GM12878 (cell line): ENCODE measurements around the gene ZNF436. TPM values are rescaled to one million over a fixed set of nuclear protein-coding genes. Genes with fewer than 3 reads are reported as not detected.

ENCODE experiments used
- ATAC-seq: fragments of 200-7000 bp; cut with Tn5 transposase; 3 replicates; pipeline ENCODE4 v1.9.1; 2020; ENCODE audit warnings: mild to moderate bottlenecking, moderate library complexity
- BruUV-seq: library from RNA; stranded (reverse); fragments of 400-500 nt; replicated peaks from 2 replicates; lab custom pipeline; 2021; lab: Mats Ljungman, UMichigan
- CTCF ChIA-PET: fragments of 300-600 bp; sonication (Branson Sonifier 250); formaldehyde crosslinking; extraction: SDS; loops from one replicate; lab custom pipeline; 2021; ENCODE audit warnings: inconsistent platforms; lab: Yijun Ruan, JAX
- POLR2A ChIA-PET: fragments of 350-600 bp; formaldehyde crosslinking; extraction: SDS; loops from one replicate; lab custom pipeline; 2021; ENCODE audit warnings: inconsistent platforms; lab: Charles Lee
- RAD21 ChIA-PET: fragments of 300-600 bp; sonication (Branson Sonifier 250); formaldehyde crosslinking; loops from one replicate; lab custom pipeline; 2023; ENCODE audit warnings: antibody characterized with exemption; ENCODE audit not compliant: unreplicated experiment; lab: Charles Lee
- SMC1A ChIA-PET: fragments of 300-600 bp; sonication (Branson Sonifier 250); formaldehyde crosslinking; loops from one replicate; lab custom pipeline; 2023; ENCODE audit not compliant: unreplicated experiment, uncharacterized antibody; lab: Charles Lee
- DNase-seq: peaks from one replicate; pipeline ENCODE4 v3.0.0-alpha.2; 2011; ENCODE audit warnings: low read depth, low spot score
- FAIRE-seq: peaks from 3 replicates; lab custom pipeline; 2011; peaks lifted over from hg19 to GRCh38; lab: Jason Lieb, UNC
- H2AFZ ChIP-seq: 2 replicates; pipeline ENCODE4 v1.6.0; 2011; ENCODE audit warnings: low read depth, low read length, control low read depth; ENCODE audit not compliant: control insufficient read depth
- H3K27ac ChIP-seq: 2 replicates; pipeline ENCODE4 v1.5.1; 2011; ENCODE audit warnings: control low read depth; ENCODE audit not compliant: control insufficient read depth, insufficient read depth
- H3K27me3 ChIP-seq, 2 experiments: replicated peaks in 1 of 2; 2 replicates each; pipeline versions ENCODE4 v1.6.0 to v1.6.1; 2011; ENCODE audit warnings: low read length in 1 of 2; ENCODE audit not compliant: control insufficient read depth in 2 of 2, insufficient read depth in 2 of 2
- H3K36me3 ChIP-seq, 2 experiments: 2 replicates each; pipeline ENCODE4 v1.5.1; 2011; ENCODE audit warnings: low read length in 1 of 2; ENCODE audit not compliant: control insufficient read depth in 2 of 2, insufficient read depth in 2 of 2
- H3K4me1 ChIP-seq: 2 replicates; pipeline ENCODE4 v1.6.1; 2011; ENCODE audit warnings: mild to moderate bottlenecking, low read length, moderate library complexity, mixed read lengths; ENCODE audit not compliant: control insufficient read depth, insufficient read depth
- H3K4me2 ChIP-seq: 2 replicates; pipeline ENCODE4 v1.6.0; 2011; ENCODE audit warnings: control low read depth; ENCODE audit not compliant: control insufficient read depth, insufficient read depth
- H3K4me3 ChIP-seq: fragments of 200-600 bp; sonication (generic); 2 replicates; pipeline ENCODE4 v1.5.1; 2016
- H3K79me2 ChIP-seq: 2 replicates; pipeline ENCODE4 v1.6.0; 2011; ENCODE audit warnings: low read length; ENCODE audit not compliant: control insufficient read depth, insufficient read depth
- H3K9ac ChIP-seq: 2 replicates; pipeline ENCODE4 v1.8.0; 2011; ENCODE audit warnings: low read length, control low read depth, mixed read lengths; ENCODE audit not compliant: control insufficient read depth, insufficient read depth
- H3K9me3 ChIP-seq: replicated peaks from 3 replicates; pipeline ENCODE4 v1.5.1; 2011; ENCODE audit warnings: mild to moderate bottlenecking, low read length; ENCODE audit not compliant: control insufficient read depth, insufficient read depth
- H4K20me1 ChIP-seq: 2 replicates; pipeline ENCODE4 v1.6.0; 2011; ENCODE audit not compliant: control insufficient read depth, insufficient read depth
- EGR1 ChIP-seq, 2 experiments: IDR thresholded peaks; 1 replicate in 1 of 2; 2 replicates in 1 of 2; pipeline ENCODE4 v1.6.1; 2011 to 2012; ENCODE audit warnings: low read depth in 2 of 2, low read length in 2 of 2, borderline replicate concordance in 1 of 2, mild to moderate bottlenecking in 1 of 2, moderate library complexity in 1 of 2
- HDAC6 ChIP-seq: fragments of 200-600 bp; sonication (generic); IDR thresholded peaks from one replicate; pipeline ENCODE4 v1.8.0; 2017; ENCODE audit warnings: antibody characterized with exemption; ENCODE audit not compliant: unreplicated experiment
- IRF4 ChIP-seq: IDR thresholded peaks from 2 replicates; pipeline ENCODE4 v1.6.1; 2011; ENCODE audit warnings: low read depth, low read length
- KLF5 ChIP-seq: fragments of 450-650 bp; IDR thresholded peaks from 2 replicates; pipeline ENCODE4 v1.6.1; 2014; ENCODE audit warnings: mild to moderate bottlenecking; ENCODE audit not compliant: partially characterized antibody
- MYC ChIP-seq: IDR thresholded peaks from 2 replicates; pipeline ENCODE4 v1.6.1; 2011; ENCODE audit warnings: mild to moderate bottlenecking, low read length, moderate library complexity, inconsistent platforms; ENCODE audit not compliant: insufficient read depth, insufficient replicate concordance, insufficient read length, severe bottlenecking
- NFXL1 ChIP-seq: fragments of 450-650 bp; IDR thresholded peaks from 2 replicates; pipeline ENCODE4 v1.6.1; 2017; ENCODE audit warnings: antibody characterized with exemption, mild to moderate bottlenecking, borderline replicate concordance
- RAD51 ChIP-seq: fragments of 450-650 bp; IDR thresholded peaks from 2 replicates; pipeline ENCODE4 v1.6.1; 2016; ENCODE audit warnings: moderate library complexity, mild to moderate bottlenecking, inconsistent platforms
- RBBP5 ChIP-seq: fragments of 200-600 bp; sonication (generic); conservative IDR thresholded peaks from 2 replicates; pipeline ENCODE4 v1.6.1; 2016
- SIX5 ChIP-seq: IDR thresholded peaks from 2 replicates; pipeline ENCODE4 v1.6.1; 2011; ENCODE audit warnings: mild to moderate bottlenecking, low read depth, low read length, moderate library complexity; ENCODE audit not compliant: severe bottlenecking
- SMAD5 ChIP-seq: IDR thresholded peaks from 2 replicates; pipeline ENCODE4 v1.6.1; 2016; ENCODE audit warnings: antibody characterized with exemption, low read depth
- TAF1 ChIP-seq: IDR thresholded peaks from 2 replicates; pipeline ENCODE4 v1.6.1; 2011; ENCODE audit warnings: mild to moderate bottlenecking, low read depth, low read length, borderline replicate concordance
- TCF12 ChIP-seq: IDR thresholded peaks from 2 replicates; pipeline ENCODE4 v1.6.1; 2011; ENCODE audit warnings: low read depth, mild to moderate bottlenecking, low read length
- WGBS: methylation state at CpG from one replicate; pipeline ENCODE4 v1.1.6; 2016; ENCODE audit warnings: low lambda C conversion rate; ENCODE audit not compliant: insufficient replicate concordance, insufficient coverage; ENCODE audit errors: missing lambda C conversion rate; 5-methylcytosine and 5-hydroxymethylcytosine counted together
- in situ Hi-C: fragments of 300-500 bp; cut with MboI; formaldehyde crosslinking; loops from 9 replicates; pipeline ENCODE4 v1.14.3; 2018; ENCODE audit warnings: mixed read lengths
- intact Hi-C: fragments of 100-400 bp; cut with micrococcal nuclease; formaldehyde crosslinking; loops from one replicate; pipeline ENCODE4 v1.14.2; 2022; ENCODE audit not compliant: unreplicated experiment
- polyA plus RNA-seq, 11 experiments: library from polyadenylated mRNA; depleted of rRNA in 4 of 11; unstranded in 6 of 11; stranded (reverse) in 5 of 11; fragments of >200 nt; fragmentation: Nextera tagmentation in 4 of 11; fragmentation: Illumina TruSeq in 1 of 11; extraction: Ambion mirVana in 4 of 11; extraction: Trizol in 1 of 11; gene quantifications; 1 replicate in 1 of 11; 2 replicates in 10 of 11; pipeline versions ENCODE4 v1.2.1 to v1.2.3, GENCODE V29; 2011 to 2016; ENCODE audit warnings: inconsistent platforms in 2 of 11, missing spikeins in 2 of 11, low read depth in 1 of 11
- total RNA-seq, 4 experiments: library from RNA; depleted of rRNA in 3 of 4; stranded (reverse); fragments of >200 nt in 3 of 4; fragmentation: Illumina TruSeq in 1 of 4; extraction: Trizol in 1 of 4; gene quantifications; 2 replicates each; pipeline versions ENCODE4 v1.2.1 to v1.2.3, GENCODE V29; 2013 to 2021
- TF ChIP-seq, protein P1 (sequence below): fragments of 450-650 bp; IDR thresholded peaks from 2 replicates; pipeline ENCODE4 v1.6.1; 2017; ENCODE audit warnings: borderline replicate concordance
- TF ChIP-seq, protein P2 (sequence below): IDR thresholded peaks from 2 replicates; pipeline ENCODE4 v1.6.1; 2011; ENCODE audit warnings: mild to moderate bottlenecking, low read depth, low read length, moderate library complexity; ENCODE audit not compliant: insufficient replicate concordance
- TF ChIP-seq, protein P3 (sequence below): fragments of 450-650 bp; IDR thresholded peaks from 2 replicates; pipeline ENCODE4 v1.6.1; 2014; ENCODE audit warnings: mild to moderate bottlenecking

ZNF436 gene
- total and polyA plus RNA-seq, 10 of the 15 experiments (the other 5 are each of a cell fraction or from before 2014, with no cell fraction given), result 0.85 to 4.7 (median 3.0) TPM

DNA sequence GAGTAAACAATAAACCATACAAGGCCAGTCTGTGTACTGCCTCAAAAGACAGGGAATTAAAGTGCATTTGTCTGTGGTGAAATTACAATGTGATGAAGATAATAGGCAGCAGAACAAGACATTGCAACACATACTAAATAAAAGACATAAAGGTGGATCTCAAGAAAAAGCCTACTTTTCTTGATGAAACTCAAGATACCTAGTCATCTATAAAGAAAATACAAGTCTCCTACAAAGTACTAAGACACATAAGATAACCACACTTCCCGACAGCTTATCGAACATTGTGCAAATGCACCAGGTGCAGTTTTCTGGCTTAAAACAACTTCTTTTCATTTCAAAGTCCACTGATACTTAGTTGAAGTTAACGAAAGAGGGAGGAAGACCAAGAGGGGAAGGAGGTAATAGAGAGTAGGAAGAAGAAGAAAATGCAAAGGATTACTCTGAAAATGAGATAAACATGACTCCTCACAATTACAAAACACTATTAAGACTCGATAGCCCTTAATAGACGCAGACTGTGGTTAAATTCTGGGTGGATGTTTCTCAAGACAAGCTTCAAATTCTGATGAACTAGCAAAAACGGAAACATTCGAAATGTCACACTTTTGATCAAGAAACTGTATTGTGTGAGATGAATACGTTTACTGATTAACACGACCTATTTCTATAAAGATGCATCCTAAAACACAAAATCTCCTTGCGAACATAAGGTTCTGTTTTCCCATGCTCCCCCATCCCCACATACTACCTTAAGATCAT, 27.5 kb downstream of the ZNF436 start:
- ChIA-PET SMC1A (interaction anchor here (0.6 to 2.8 kb wide), 2 partner anchors 25 to 202 kb away, joined by 3 to 9 read pairs; no protein-coding TSS in a partner anchor), RAD21 (interaction anchor here (2.6 kb wide), 1 partner anchor 26 kb away, joined by 7 read pairs; no protein-coding TSS in a partner anchor), CTCF (interaction anchor here (0.9 to 1.4 kb wide), 3 partner anchors 26 to 187 kb away, joined by 3 to 5 read pairs (median 4); no protein-coding TSS in a partner anchor), POLR2A (interaction anchor here (1.9 kb wide), 1 partner anchor 26 kb away, joined by 8 read pairs; no protein-coding TSS in a partner anchor)
- FAIRE-seq, result no peak
- intact Hi-C loops, result loop anchor here (5.0 kb wide), 2 partner anchors 60 to 185 kb away; no protein-coding TSS in a partner anchor
- H3K9me3 ChIP-seq, result no peaks in the 10 kb centered on the region
- H3K9ac ChIP-seq, result peak overlapping the region; percentile 87
- peak overlapping the region; percentile 84 for H3K4me3 ChIP-seq
- TF ChIP-seq MYC (no peak), SMAD5 (no peak), KLF5 (no peak), HDAC6 (no peak), SIX5 (no peak), IRF4 (no peak), EGR1 (IDR thresholded peaks at IDR 0.05; ENCODE audit: borderline replicate concordance in 1 of 2, low read depth in 2 of 2, low read length in 2 of 2) (no peak), NFXL1 (no peak), RBBP5 (no peak), TAF1 (no peak), TCF12 (no peak), RAD51 (no peak)
- TF ChIP-seq, protein P1, sequence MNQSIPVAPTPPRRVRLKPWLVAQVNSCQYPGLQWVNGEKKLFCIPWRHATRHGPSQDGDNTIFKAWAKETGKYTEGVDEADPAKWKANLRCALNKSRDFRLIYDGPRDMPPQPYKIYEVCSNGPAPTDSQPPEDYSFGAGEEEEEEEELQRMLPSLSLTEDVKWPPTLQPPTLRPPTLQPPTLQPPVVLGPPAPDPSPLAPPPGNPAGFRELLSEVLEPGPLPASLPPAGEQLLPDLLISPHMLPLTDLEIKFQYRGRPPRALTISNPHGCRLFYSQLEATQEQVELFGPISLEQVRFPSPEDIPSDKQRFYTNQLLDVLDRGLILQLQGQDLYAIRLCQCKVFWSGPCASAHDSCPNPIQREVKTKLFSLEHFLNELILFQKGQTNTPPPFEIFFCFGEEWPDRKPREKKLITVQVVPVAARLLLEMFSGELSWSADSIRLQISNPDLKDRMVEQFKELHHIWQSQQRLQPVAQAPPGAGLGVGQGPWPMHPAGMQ, result no peak
- TF ChIP-seq, protein P2, sequence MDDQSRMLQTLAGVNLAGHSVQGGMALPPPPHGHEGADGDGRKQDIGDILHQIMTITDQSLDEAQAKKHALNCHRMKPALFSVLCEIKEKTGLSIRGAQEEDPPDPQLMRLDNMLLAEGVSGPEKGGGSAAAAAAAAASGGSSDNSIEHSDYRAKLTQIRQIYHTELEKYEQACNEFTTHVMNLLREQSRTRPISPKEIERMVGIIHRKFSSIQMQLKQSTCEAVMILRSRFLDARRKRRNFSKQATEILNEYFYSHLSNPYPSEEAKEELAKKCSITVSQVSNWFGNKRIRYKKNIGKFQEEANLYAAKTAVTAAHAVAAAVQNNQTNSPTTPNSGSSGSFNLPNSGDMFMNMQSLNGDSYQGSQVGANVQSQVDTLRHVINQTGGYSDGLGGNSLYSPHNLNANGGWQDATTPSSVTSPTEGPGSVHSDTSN, result no peak
- TF ChIP-seq, protein P3, sequence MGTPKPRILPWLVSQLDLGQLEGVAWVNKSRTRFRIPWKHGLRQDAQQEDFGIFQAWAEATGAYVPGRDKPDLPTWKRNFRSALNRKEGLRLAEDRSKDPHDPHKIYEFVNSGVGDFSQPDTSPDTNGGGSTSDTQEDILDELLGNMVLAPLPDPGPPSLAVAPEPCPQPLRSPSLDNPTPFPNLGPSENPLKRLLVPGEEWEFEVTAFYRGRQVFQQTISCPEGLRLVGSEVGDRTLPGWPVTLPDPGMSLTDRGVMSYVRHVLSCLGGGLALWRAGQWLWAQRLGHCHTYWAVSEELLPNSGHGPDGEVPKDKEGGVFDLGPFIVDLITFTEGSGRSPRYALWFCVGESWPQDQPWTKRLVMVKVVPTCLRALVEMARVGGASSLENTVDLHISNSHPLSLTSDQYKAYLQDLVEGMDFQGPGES, result no peak
- H3K27me3 ChIP-seq, result no peaks in the 10 kb centered on the region
- H3K27ac ChIP-seq, result peak overlapping the region; percentile 45
- H3K79me2 ChIP-seq, result peaks cover 70% of the 10 kb centered on the region
- in situ Hi-C loops, result no loop called here
- H3K4me1 ChIP-seq, result peaks cover 3% of the 10 kb centered on the region; the same call in 1 of the 2 replicates
- WGBS, result 1% methylated on average over 10 of the region's 10 CpGs
- BruUV-seq, result TSS peak; percentile 46
- H3K36me3 ChIP-seq, result peaks cover 0 to 7% of the 10 kb centered on the region in 2 experiments; a peak in 2 of 4 replicates
- H2AFZ ChIP-seq, result no peak overlapping the region
- peaks cover 17% of the 10 kb centered on the region; the same call in 1 of the 2 replicates for H4K20me1 ChIP-seq
- ATAC-seq, result no peak
- H3K4me2 ChIP-seq, result peak overlapping the region; percentile 78
- DNase-seq, result no peak
